IMR-90 (cell line): ENCODE results near the gene LIMS2. TPM values are rescaled to one million over a fixed set of nuclear protein-coding genes. Genes with fewer than 3 reads are reported as not detected.

Source experiments
- ATAC-seq: fragments of 200-7000 bp; cut with Tn5 transposase; 2 replicates; pipeline ENCODE4 v1.9.1; 2020; ENCODE audit warnings: low read depth, mild to moderate bottlenecking, moderate library complexity
- BruUV-seq: library from RNA; stranded (reverse); fragments of 400-500 nt; replicated peaks from 2 replicates; lab custom pipeline; 2021; lab: Mats Ljungman, UMichigan
- CTCF ChIA-PET: fragments of 300-600 bp; formaldehyde crosslinking; extraction: SDS; loops from one replicate; lab custom pipeline; 2021; ENCODE audit warnings: antibody characterized with exemption; lab: Yijun Ruan, JAX
- POLR2A ChIA-PET: fragments of 300-600 bp; sonication (Branson Sonifier 250); formaldehyde crosslinking; loops from one replicate; lab custom pipeline; 2022; ENCODE audit warnings: antibody characterized with exemption; ENCODE audit not compliant: unreplicated experiment; lab: Charles Lee
- DNase-seq: peaks from one replicate; pipeline ENCODE4 v3.0.0; 2013
- H2AFZ ChIP-seq: replicated peaks from 2 replicates; pipeline ENCODE3; 2013; ENCODE audit warnings: low read length, mild to moderate bottlenecking; ENCODE audit not compliant: poor library complexity
- H2AK5ac ChIP-seq: 2 replicates; pipeline ENCODE4 v1.6.1; 2013; ENCODE audit warnings: low read depth, low read length, inconsistent platforms
- H2AK9ac ChIP-seq: replicated peaks from 2 replicates; pipeline ENCODE3; 2013; ENCODE audit warnings: mild to moderate bottlenecking, low read depth, low read length, moderate library complexity; ENCODE audit not compliant: poor library complexity
- H2BK120ac ChIP-seq: 2 replicates; pipeline ENCODE4 v1.6.1; 2013; ENCODE audit warnings: low read depth, low read length, inconsistent platforms
- H2BK15ac ChIP-seq: 3 replicates; pipeline ENCODE4 v1.6.1; 2013; ENCODE audit warnings: low read depth, low read length, inconsistent platforms
- H2BK20ac ChIP-seq: 2 replicates; pipeline ENCODE4 v1.6.1; 2013; ENCODE audit warnings: low read depth, mild to moderate bottlenecking, inconsistent platforms, low read length, moderate library complexity
- H2BK5ac ChIP-seq: 2 replicates; pipeline ENCODE4 v1.6.1; 2013; ENCODE audit warnings: mild to moderate bottlenecking, low read depth, low read length, inconsistent platforms; ENCODE audit not compliant: poor library complexity, severe bottlenecking
- H3K14ac ChIP-seq: replicated peaks from 2 replicates; pipeline ENCODE4 v1.6.1; 2013; ENCODE audit warnings: low read depth, low read length, inconsistent platforms
- H3K18ac ChIP-seq: 2 replicates; pipeline ENCODE4 v1.6.1; 2013; ENCODE audit warnings: low read depth, low read length, control low read depth
- H3K23ac ChIP-seq: 2 replicates; pipeline ENCODE4 v1.6.1; 2013; ENCODE audit warnings: low read depth, low read length, inconsistent platforms
- H3K27ac ChIP-seq: 2 replicates; pipeline ENCODE4 v1.5.1; 2013; ENCODE audit warnings: mild to moderate bottlenecking, control low read depth, low read length; ENCODE audit not compliant: insufficient read depth
- H3K27me3 ChIP-seq: 2 replicates; pipeline ENCODE4 v1.6.1; 2013; ENCODE audit warnings: low read length; ENCODE audit not compliant: control insufficient read depth, insufficient read depth
- H3K36me3 ChIP-seq: 2 replicates; pipeline ENCODE4 v1.6.1; 2013; ENCODE audit warnings: low read length, mixed read lengths; ENCODE audit not compliant: control insufficient read depth, insufficient read depth
- H3K4ac ChIP-seq: 2 replicates; pipeline ENCODE4 v1.6.1; 2013; ENCODE audit warnings: low read depth, low read length, inconsistent platforms
- H3K4me1 ChIP-seq: 2 replicates; pipeline ENCODE4 v1.6.1; 2013; ENCODE audit warnings: low read length, mixed read lengths; ENCODE audit not compliant: control insufficient read depth, insufficient read depth
- H3K4me2 ChIP-seq: 2 replicates; pipeline ENCODE4 v1.6.1; 2013; ENCODE audit warnings: low read depth, mild to moderate bottlenecking, control low read depth, low read length, moderate library complexity
- H3K4me3 ChIP-seq: 2 replicates; pipeline ENCODE4 v1.5.1; 2013; ENCODE audit warnings: low read depth, mild to moderate bottlenecking, control low read depth, low read length, moderate library complexity; ENCODE audit not compliant: insufficient read depth
- H3K56ac ChIP-seq: 2 replicates; pipeline ENCODE4 v1.6.1; 2013; ENCODE audit warnings: low read length, inconsistent platforms; ENCODE audit not compliant: insufficient read depth; ENCODE audit errors: extremely low read depth
- H3K79me1 ChIP-seq, 2 experiments: 2 replicates each; pipeline ENCODE4 v1.6.1; 2013; ENCODE audit warnings: low read length in 2 of 2, inconsistent platforms in 1 of 2, low read depth in 1 of 2
- H3K9ac ChIP-seq: 2 replicates; pipeline ENCODE4 v1.6.1; 2013; ENCODE audit warnings: low read depth, low read length, control low read depth
- H3K9me1 ChIP-seq: 2 replicates; pipeline ENCODE4 v1.6.1; 2013; ENCODE audit warnings: low read length, inconsistent platforms; ENCODE audit not compliant: insufficient read depth
- H3K9me3 ChIP-seq: 2 replicates; pipeline ENCODE4 v1.6.1; 2013; ENCODE audit warnings: low read length; ENCODE audit not compliant: control insufficient read depth, insufficient read depth
- H4K20me1 ChIP-seq: 2 replicates; pipeline ENCODE4 v1.6.1; 2013; ENCODE audit warnings: low read length, inconsistent platforms; ENCODE audit not compliant: insufficient read depth
- H4K5ac ChIP-seq: 2 replicates; pipeline ENCODE4 v1.6.1; 2013; ENCODE audit warnings: mild to moderate bottlenecking, low read depth, low read length, control low read depth
- H4K8ac ChIP-seq, 2 experiments: 2 replicates each; pipeline ENCODE4 v1.6.1; 2013; ENCODE audit warnings: low read depth in 2 of 2, low read length in 2 of 2, control low read depth in 1 of 2, inconsistent platforms in 1 of 2
- H4K91ac ChIP-seq: 2 replicates; pipeline ENCODE4 v1.6.1; 2013; ENCODE audit warnings: low read depth, low read length, inconsistent platforms; ENCODE audit not compliant: insufficient read depth
- BHLHE40 ChIP-seq: fragments of 150-350 bp; IDR thresholded peaks from 2 replicates; pipeline ENCODE4 v1.6.1; 2016; ENCODE audit warnings: mild to moderate bottlenecking, low read depth, low read length
- CEBPB ChIP-seq: IDR thresholded peaks from 2 replicates; pipeline ENCODE4 v1.6.1; 2012; ENCODE audit warnings: low read depth, low read length, improper control_type of control experiment
- CHD1 ChIP-seq: IDR thresholded peaks from 2 replicates; pipeline ENCODE4 v1.6.1; 2012; ENCODE audit warnings: low read depth, low read length, improper control_type of control experiment
- FOS ChIP-seq: fragments of 150-350 bp; IDR thresholded peaks from 2 replicates; pipeline ENCODE4 v1.6.1; 2016; ENCODE audit warnings: low read depth, low read length
- MAFK ChIP-seq: IDR thresholded peaks from 2 replicates; pipeline ENCODE4 v1.6.1; 2012; ENCODE audit warnings: low read depth, low read length, improper control_type of control experiment
- MXI1 ChIP-seq: IDR thresholded peaks from 2 replicates; pipeline ENCODE4 v1.6.1; 2012; ENCODE audit warnings: low read depth, mild to moderate bottlenecking, low read length, moderate library complexity, borderline replicate concordance
- NFE2L2 ChIP-seq: fragments of 150-350 bp; IDR thresholded peaks from 2 replicates; pipeline ENCODE4 v1.6.1; 2016; ENCODE audit warnings: low read depth, mild to moderate bottlenecking, low read length
- POLR2A ChIP-seq: IDR thresholded peaks from 2 replicates; pipeline ENCODE4 v1.6.1; 2012; ENCODE audit warnings: mild to moderate bottlenecking, low read depth, low read length
- RAD21 ChIP-seq: IDR thresholded peaks from 2 replicates; pipeline ENCODE4 v1.6.1; 2012; ENCODE audit warnings: low read length, improper control_type of control experiment
- RCOR1 ChIP-seq: IDR thresholded peaks from 2 replicates; pipeline ENCODE4 v1.6.1; 2012; ENCODE audit warnings: mild to moderate bottlenecking, low read length, improper control_type of control experiment; ENCODE audit not compliant: insufficient replicate concordance
- RFX5 ChIP-seq: IDR thresholded peaks from 2 replicates; pipeline ENCODE4 v1.8.0; 2012; ENCODE audit warnings: low read depth, mild to moderate bottlenecking, low read length, moderate library complexity
- WGBS, 2 experiments: methylation state at CpG; one replicate each; pipeline versions ENCODE4 v1.1.5 to v1.1.7; 2013; ENCODE audit warnings: missing lambda C conversion rate in 2 of 2; ENCODE audit not compliant: insufficient read length in 1 of 2; ENCODE audit errors: extremely low coverage in 2 of 2; 5-methylcytosine and 5-hydroxymethylcytosine counted together
- dilution Hi-C: fragments of 300-500 bp; cut with HindIII; formaldehyde crosslinking; loops from one replicate; pipeline ENCODE4 v1.14.3; 2018; ENCODE audit warnings: low sequenced_read_pairs; ENCODE audit not compliant: unreplicated experiment
- in situ Hi-C: fragments of 300-500 bp; cut with MboI; formaldehyde crosslinking; loops from 3 replicates; pipeline ENCODE4 v1.14.3; 2019; ENCODE audit warnings: low sequenced_read_pairs, inconsistent platforms, mixed read lengths
- intact Hi-C: fragments of 100-400 bp; cut with micrococcal nuclease; formaldehyde crosslinking; loops from 2 replicates; pipeline ENCODE4 v1.10.0; 2022
- polyA plus RNA-seq, 3 experiments: library from polyadenylated mRNA; depleted of rRNA; stranded (reverse); fragments of >200 nt; gene quantifications; 2 replicates each; pipeline ENCODE4 v1.2.3, GENCODE V29; 2012; ENCODE audit warnings: low replicate concordance in 1 of 3
- total RNA-seq: library from RNA; depleted of rRNA; stranded (reverse); fragments of >200 nt; gene quantifications from 2 replicates; pipeline ENCODE4 v1.2.3, GENCODE V29; 2012
- TF ChIP-seq, protein P1 (sequence below): fragments of 150-350 bp; IDR thresholded peaks from 2 replicates; pipeline ENCODE4 v1.6.1; 2017; ENCODE audit warnings: mild to moderate bottlenecking, antibody characterized with exemption, low read length, low read depth
- TF ChIP-seq, protein P2 (sequence below): conservative IDR thresholded peaks from 2 replicates; pipeline ENCODE4 v1.5.1; 2012; ENCODE audit warnings: mild to moderate bottlenecking, low read depth, low read length, improper control_type of control experiment
- TF ChIP-seq, protein P3 (sequence below): fragments of 150-350 bp; IDR thresholded peaks from 2 replicates; pipeline ENCODE4 v1.6.1; 2016; ENCODE audit warnings: low read depth, mild to moderate bottlenecking, low read length, moderate library complexity, borderline replicate concordance

The LIMS2 gene
- total and polyA plus RNA-seq, 2 of the 4 experiments (the other 2 are of a cell fraction), result 1.3 to 18.8 TPM

DNA sequence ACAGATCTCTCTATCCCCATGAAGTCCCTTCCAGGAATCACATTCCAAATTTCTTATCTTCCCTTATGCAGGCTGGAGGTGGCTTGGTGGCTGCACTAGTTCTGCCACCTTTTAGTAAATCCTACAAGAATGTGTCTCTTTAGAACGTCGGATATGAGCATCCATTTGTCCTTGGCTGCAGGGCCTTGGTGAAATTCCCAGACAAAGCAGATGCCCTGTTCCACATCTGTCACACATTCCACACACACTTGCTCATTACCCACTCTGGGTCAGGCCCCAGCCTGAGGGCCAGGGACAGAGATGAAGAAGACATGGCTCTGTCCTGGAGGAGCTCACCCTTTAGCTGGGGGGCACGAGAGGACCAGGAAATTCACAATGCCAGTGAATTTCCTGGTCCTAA lies 60.6 kb downstream of the LIMS2 start:
- Histone ChIP-seq H3K4ac (no peak overlapping the region), H2AFZ (peak overlapping the region; percentile 63), H2BK15ac (no peak overlapping the region; the same call in 2 of the 3 replicates), H3K9me1 (no peaks in the 10 kb centered on the region; the same call in 1 of the 2 replicates), H4K8ac (no peak overlapping the region), H3K18ac (no peak overlapping the region), H3K27ac (no peak overlapping the region), H4K20me1 (no peaks in the 10 kb centered on the region), H3K4me3 (no peak overlapping the region), H2BK5ac (no peak overlapping the region), H2AK5ac (peak overlapping the region; percentile 20; the same call in 1 of the 2 replicates), H3K9me3 (peaks cover 21% of the 10 kb centered on the region), H2BK20ac (no peak overlapping the region), H3K4me1 (no peaks in the 10 kb centered on the region), H3K4me2 (no peak overlapping the region), H2AK9ac (no peak overlapping the region), H4K91ac (no peak overlapping the region), H3K9ac (no peak overlapping the region), H3K79me1 (no peaks in the 10 kb centered on the region), H3K14ac (no peak overlapping the region), H3K36me3 (no peaks in the 10 kb centered on the region), H2BK120ac (no peak overlapping the region), H4K5ac (no peak overlapping the region), H3K56ac (no peak overlapping the region), H3K27me3 (peaks cover 6% of the 10 kb centered on the region), H3K23ac (no peak overlapping the region)
- DNase-seq, result peak; percentile 13
- ChIA-PET POLR2A (no interaction called here), CTCF (interaction anchor here (0.8 kb wide), 1 partner anchor 24 kb away, joined by 5 read pairs; no protein-coding TSS in a partner anchor)
- intact Hi-C loops (no loop called here), dilution Hi-C loops (no loop called here), in situ Hi-C loops (no loop called here)
- TF ChIP-seq POLR2A (no peak), RFX5 (no peak), RCOR1 (no peak), BHLHE40 (no peak), MXI1 (no peak), RAD21 (no peak), MAFK (no peak), CEBPB (no peak), CHD1 (no peak), FOS (no peak), NFE2L2 (no peak)
- TF ChIP-seq, protein P1, sequence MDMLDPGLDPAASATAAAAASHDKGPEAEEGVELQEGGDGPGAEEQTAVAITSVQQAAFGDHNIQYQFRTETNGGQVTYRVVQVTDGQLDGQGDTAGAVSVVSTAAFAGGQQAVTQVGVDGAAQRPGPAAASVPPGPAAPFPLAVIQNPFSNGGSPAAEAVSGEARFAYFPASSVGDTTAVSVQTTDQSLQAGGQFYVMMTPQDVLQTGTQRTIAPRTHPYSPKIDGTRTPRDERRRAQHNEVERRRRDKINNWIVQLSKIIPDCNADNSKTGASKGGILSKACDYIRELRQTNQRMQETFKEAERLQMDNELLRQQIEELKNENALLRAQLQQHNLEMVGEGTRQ, result no peak
- TF ChIP-seq, protein P2, sequence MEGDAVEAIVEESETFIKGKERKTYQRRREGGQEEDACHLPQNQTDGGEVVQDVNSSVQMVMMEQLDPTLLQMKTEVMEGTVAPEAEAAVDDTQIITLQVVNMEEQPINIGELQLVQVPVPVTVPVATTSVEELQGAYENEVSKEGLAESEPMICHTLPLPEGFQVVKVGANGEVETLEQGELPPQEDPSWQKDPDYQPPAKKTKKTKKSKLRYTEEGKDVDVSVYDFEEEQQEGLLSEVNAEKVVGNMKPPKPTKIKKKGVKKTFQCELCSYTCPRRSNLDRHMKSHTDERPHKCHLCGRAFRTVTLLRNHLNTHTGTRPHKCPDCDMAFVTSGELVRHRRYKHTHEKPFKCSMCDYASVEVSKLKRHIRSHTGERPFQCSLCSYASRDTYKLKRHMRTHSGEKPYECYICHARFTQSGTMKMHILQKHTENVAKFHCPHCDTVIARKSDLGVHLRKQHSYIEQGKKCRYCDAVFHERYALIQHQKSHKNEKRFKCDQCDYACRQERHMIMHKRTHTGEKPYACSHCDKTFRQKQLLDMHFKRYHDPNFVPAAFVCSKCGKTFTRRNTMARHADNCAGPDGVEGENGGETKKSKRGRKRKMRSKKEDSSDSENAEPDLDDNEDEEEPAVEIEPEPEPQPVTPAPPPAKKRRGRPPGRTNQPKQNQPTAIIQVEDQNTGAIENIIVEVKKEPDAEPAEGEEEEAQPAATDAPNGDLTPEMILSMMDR, result no peak
- TF ChIP-seq, protein P3, sequence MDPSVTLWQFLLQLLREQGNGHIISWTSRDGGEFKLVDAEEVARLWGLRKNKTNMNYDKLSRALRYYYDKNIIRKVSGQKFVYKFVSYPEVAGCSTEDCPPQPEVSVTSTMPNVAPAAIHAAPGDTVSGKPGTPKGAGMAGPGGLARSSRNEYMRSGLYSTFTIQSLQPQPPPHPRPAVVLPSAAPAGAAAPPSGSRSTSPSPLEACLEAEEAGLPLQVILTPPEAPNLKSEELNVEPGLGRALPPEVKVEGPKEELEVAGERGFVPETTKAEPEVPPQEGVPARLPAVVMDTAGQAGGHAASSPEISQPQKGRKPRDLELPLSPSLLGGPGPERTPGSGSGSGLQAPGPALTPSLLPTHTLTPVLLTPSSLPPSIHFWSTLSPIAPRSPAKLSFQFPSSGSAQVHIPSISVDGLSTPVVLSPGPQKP, result no peak
- 54% methylated on average over 3 of the region's 3 CpGs; no CpG with 5 or more reads in 1 of the 2 experiments for WGBS, 2 experiments
- no peak for ATAC-seq
- no TSS peak for BruUV-seq
